Fibroblast of skin of back (primary cell): ENCODE measurements around the gene KCNQ4.

Source experiments
- DNase-seq: peaks from one replicate; pipeline ENCODE4 v3.0.0-alpha.2; 2013

Gene KCNQ4

DNA sequence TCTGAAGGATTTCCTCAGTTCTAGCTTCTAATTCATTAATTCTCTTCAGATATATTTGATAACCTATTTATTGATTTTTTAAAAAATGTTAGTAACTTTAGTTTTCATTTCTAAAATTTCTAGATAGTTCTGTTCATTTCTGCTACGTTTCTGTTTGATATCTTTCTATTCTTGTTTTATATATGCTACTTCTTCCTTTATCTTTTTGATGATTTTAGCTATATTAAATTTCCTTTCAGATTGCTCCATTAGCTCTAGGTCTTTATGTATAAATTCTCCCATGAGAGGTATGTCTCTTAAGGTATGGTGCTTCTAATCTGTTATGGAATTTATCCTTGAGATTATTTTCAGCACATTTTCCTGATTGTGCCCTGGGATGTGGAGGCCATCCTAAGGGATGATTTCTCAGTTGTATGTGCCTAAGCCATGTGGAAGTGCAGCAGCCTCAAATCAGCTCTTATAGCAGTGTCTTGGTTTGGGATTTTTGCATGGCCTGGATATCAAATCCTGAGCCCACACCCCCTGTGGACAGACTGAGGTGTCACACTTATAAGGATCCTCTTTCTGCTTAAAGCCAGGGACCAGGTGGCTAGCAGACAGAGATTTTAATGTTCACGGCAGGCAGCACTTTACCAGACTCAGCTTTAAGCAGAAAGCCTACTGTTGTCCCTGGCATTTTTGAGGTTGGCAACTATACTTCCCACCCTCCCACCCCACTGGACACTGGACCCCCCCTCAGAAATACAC, 6.2 kb upstream of the KCNQ4 start:
- no peak for DNase-seq

DNA sequence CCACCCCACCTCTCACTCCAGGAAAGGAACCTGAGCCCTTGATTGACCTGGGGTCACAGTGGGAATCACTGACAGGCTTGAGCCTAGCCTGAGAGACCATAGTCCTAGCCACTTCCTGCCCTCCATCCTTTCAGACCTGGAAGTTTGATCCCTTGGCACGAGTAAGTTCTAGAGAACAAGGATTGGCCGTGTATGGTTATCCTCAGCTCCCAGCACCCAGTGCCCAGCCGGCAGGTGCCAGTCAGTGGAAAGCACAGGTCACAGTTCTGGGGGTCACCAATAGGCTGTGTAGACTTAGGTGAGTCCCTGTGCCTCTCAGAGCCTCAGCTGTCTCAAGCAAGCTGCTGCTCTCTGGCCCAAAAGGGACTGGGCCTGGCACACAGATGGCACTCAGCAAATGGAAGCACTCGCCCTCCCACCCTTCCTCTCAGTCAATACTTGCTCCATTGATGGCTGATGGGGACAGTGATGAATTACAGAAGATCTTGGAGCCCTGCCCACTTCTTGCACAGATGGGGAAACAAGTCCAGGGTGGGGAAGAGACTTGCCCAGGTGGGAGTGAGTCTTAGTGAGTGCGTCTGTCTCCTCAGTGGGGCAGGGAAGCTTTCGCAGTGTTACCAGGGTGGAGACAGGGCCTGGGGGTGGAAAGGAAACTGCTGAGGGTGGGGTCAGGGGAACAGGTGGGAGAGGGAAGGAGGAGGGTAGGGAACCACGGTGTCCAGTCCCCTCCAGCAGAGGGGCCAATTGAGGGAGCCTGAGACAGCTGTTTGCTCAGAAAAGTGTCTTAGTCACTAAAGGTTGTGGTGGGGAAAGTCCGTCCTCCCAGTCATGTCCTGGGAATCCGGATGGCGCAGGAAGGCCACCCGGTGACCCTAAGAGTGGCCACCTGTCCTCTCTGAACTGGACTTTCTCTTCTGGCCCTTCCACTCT, 2.6 kb upstream of the KCNQ4 start:
- DNase-seq, result no peak

DNA sequence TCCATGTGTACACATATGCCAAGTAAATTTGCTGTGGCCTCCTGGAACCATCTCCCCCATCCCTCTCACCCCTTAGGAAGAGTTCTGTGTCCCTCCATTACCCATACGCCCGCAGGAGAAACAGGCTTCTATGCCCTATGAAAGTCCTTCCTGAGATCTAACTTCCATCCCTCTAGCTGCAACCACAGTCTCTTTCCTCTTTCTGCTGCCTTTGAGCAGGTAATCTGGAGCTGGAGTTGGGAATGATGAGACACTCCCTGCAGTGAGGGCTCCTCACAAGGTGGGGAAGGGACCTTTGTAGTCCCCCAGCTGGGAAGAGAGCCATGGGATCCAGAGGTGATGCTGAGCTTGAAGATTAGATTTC, 2.0 kb upstream of the KCNQ4 start:
- DNase-seq, result no peak

DNA sequence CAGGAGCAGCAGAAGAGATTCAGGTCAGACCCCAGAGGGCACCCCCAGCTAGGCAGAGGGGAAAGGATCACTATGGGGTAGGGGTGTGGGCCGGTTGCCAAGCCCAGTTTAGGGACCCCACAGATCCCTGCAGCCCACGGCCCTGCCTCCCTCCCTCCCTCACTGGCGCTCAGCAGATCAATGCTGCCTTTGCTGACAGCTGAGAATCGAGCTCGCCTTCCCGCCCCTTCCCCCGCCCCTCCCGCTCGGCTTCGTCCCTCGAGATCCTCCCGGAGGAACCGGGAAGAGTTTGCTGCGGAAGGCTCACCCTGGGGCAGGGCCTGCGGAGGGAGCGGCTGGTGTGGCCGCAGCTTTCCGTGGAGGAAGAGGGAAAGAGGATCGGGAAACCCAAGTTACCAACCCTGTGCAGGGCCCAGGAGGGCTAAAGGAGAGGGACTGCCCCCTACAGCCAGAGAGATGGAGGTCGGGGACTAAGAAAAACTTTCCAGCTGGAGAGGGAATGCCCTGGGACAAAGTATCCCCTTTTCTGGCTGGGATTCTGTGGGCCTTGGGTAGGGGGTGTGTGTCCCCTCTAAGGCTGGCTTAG, 1.1 kb upstream of the KCNQ4 start:
- no peak for DNase-seq

DNA sequence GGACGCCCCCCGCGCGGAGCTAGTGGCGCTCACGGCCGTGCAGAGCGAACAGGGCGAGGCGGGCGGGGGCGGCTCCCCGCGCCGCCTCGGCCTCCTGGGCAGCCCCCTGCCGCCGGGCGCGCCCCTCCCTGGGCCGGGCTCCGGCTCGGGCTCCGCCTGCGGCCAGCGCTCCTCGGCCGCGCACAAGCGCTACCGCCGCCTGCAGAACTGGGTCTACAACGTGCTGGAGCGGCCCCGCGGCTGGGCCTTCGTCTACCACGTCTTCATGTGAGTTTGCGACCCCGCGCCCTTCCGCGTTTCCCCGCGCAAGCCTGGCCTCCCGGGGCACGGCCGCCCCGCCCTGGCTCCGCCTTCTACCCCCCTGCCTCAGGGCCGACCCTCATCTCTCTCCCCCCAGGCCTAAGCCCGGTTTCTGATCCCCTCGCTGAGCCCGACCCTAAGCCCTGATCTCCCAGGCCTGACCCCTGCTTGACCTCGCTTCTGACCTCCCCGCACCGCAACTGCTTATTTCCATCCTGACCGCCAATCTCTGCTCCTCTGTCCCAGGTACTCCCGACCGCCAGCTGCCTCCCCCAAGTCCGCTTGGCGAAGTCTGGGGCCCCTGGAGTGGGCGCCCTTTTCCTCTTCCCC, 669 bp downstream of the KCNQ4 start:
- DNase-seq, result no peak

DNA sequence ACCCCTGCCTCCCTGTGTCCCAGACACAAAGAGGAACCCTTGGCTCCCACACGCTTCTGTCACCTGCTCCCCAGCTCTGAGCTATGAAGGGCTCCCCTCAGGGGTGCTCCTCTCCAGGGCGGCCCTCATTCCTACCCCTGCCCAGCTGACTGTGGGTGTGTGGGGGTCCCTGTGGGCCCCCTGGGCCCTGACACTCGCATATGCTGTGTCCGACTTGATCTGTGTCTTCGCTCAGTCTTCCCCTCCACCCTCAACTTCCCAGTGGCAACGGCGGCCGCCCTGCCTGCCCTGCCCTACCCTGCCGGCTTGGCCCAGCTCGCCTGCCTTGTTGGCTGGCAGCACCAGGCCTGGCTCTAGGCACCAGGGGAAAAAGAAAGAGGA, 1.2 kb downstream of the KCNQ4 start:
- no peak for DNase-seq

DNA sequence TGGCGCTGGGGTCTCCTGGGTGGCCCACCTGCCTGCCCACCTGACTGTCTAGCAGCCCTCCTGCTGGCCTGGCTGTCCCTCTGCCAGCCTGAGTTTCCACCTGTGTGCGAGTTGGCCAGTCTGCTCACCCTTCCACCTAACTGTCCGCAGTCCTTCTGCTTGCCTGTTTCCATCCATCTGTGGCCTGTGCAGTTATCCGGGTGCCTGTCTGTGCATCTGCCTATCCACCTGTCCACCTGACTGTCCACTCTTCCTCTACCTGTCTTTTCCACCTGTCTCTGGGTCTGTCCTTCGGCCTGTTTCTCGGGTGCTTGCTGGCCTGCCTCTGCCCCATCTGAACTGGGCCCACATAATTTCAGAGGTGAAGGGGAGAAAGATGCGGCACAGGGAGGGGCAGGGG, 1.9 kb downstream of the KCNQ4 start:
- DNase-seq, result no peak

DNA sequence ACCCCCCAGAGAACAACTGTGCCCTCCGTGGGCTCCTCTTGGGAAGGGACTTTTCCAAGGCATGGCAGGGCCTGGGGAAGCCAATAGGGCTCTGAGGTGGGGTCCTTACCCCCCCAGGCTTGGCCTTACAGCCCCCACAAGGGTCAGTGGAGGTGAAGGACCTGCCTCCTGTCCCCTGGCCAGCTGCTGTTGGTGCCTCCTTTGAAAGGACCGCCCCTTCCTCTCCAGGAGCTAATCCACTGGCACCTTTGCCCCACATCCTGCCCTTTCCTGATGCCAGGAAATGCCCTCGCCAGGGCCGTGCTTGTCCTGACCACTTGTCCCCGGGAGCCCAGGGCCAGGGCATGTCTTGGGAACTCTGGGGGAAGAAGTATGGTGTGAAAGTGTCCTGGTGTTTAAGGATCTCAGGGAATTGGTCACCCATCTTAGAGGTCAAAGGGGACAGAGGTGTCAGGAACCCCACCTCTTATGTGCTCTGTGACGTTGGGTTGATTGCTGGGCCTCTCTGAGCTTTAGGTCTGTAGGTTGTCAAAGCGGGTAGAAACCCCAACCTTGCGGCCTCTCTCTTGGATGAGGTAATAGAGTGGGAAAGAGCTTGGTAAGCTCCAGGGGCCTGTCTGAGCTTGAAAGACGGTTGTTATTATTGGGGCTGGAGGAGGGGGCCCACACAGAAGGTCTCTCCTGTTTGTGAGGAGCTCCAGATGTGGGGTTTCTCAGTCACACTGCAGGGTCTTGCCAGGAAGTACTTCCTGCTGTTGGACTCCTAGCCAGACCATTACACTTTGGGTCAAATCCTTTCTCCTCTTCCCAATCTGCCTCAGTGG, 2.8 kb downstream of the KCNQ4 start:
- DNase-seq, result no peak

DNA sequence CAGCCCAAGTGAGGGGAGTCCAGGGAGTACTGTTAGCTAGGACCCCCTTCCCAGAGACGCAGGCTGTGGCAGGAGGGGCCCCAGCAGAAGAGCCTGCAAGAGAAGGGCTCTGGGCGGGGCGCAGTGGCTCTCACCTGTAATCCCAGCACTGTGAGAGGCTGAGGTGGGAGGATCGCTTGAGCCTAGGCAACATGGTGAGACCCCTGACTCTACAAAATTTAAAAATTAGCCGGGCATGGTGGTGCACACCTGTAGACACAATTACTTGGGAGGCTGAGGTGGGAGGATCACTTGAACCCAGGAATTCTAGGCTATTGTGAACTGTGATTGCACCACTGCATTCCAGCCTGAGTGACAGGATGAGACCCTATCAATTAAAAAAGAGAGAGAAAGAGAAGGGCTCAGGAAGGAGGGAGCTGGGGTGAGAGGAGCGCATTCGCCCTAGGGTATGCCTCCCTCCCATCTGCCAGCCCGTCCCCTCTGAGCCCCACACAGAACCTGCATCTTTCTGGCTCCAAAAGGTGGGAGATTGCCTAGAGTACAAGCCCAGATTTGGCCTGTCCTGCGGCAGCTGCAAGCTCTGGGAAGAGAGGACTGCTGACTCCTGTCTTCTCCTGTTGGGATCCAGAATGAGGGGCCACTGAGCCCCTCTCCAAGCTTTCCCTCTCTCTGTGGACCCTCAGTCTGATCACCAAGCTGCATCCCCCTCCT, 3.6 kb downstream of the KCNQ4 start:
- DNase-seq, result no peak

DNA sequence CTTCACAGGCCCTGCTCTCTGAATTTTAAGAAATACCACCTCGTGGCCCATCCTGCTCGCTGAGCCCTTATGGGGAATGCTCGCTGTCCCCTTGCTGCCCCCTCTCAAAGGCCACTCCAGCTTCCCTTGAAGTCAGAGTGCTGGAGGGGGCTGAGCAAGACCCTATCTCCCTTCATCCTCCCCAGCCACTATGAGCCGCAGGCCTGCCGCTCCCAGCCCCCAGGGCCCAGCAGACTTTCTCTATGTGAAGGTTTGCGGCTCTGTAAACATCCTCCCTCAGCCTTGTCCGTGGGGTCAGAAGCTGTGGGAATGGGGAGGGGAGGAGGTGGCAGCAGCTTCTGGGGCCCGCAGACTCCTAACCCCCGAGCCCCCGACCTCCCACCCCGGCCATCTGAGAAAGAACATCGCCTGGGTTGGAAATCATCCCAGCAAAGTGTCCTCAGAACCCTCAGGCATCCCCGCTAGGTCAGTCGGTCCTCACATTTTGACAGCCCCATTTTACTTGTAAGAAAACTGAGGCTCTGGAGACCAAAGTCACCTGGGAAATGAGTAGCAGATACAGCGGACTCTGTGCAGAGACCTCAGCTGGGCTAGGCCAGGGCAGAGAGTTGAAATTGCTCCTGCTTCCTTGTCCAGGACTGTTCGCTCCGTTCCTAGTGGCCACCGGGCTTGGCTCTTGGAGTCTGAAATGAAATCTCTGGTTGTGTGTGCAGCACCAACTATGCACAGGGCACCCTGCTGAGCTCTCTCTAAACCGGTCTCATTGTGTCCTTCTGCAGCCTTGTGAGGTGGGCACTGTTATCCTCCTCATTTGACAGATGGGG, 4.4 kb downstream of the KCNQ4 start:
- no peak for DNase-seq

DNA sequence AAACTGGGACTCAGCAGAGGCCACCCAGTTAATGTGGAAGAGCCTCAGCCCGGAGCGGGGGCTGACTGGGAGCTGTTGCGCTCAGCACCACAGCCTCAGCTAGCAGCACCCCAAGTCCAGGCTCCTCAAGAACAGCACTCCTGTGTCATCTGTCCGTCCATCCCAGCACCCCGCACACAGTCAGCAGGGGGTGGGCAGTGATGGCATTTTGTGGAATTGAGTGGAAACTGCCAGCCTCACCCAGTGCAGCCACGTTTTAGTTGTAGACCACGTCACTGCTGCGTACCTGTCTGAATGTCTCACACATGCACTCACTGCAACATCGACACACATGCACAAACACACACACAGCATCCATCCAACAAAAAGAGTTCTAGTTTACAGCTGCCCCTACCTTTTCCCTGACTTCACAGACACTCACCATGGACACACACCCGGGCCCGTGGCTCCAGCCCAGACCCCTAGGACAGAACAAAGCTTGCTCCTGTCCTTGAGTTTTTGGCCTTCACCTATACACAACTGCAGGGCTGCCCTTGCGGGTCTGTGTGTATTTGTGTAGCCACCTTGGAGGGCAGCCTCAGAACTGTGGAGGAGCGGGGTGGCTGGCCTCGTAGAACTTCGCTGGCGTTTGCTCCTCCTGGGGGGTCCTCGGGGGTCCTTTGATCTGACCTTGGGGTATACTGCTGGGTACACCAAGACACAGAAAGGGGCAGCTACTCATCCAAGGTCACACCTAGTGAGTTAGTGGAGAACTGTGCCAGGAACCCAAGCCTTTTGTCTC, 5.2 kb downstream of the KCNQ4 start:
- DNase-seq, result no peak

DNA sequence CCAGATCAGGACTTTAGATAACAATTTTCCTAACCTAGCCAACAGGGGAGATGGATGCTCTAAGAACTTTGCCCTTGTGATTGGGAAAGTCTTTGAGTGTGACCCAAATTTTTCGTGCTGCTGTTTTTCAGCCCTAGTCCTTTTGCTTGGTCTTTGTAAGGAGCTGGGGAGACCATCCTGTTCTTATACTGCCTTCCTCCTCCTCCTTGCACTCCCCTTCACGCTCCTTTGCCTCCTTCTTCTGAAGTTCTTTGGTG, 5.7 kb downstream of the KCNQ4 start:
- DNase-seq, result no peak

DNA sequence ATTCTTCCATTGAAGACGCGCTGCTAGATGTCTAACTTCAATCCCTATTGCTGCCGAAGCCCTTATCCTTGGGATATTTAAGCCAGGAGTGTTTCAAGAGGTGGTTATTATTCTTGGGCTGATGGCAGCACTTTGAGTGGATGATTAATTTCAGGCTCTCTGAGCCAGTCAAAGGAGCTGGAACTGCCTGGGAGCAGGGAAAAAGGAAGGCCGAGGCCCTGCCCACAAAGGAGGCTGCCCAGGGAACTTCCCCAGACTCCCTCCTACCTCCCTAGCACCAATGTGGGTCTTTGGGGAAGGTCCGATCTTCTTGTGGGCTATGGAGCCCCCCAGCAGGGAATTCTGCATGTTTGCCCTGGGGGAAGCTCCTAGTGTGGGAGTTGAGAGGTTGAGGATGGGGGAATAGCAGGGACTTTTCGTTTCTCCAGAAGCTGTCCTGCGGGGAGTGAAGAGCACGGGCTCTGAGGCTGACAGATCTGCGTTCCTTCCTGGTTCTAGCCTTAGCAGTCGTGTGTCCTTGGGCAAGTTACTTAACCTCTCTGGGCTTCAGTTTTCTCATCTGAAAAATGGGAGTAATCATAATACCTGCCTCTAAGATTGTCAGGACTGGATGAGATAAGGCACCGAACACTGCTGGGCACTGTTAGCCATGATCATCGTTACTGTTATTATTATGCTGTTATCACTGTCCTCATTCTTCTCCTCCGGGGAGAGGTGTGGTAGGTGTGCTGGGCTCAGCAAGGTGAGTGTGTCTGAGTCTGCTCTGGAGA, 6.3 kb downstream of the KCNQ4 start:
- no peak for DNase-seq

DNA sequence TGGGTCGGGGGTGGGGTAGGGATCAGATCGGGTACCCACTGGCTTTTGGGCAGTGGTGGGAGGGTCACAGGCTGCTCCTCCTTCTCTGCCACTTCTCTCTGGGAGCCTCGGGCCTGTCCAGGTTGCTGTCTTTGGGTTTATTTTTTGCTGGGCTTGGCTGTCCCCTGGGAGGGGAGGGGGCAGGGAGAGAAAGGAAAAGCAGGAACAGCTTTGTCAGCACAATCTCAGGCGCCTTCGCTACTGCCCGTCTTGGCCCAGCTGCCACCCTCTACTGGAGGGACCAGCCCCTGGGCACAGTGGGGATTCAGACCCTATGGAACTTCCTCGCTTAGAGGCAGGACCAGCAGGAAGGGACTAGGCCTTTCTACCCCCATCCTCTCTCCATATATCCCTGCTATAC, 8.4 kb downstream of the KCNQ4 start:
- no peak for DNase-seq

DNA sequence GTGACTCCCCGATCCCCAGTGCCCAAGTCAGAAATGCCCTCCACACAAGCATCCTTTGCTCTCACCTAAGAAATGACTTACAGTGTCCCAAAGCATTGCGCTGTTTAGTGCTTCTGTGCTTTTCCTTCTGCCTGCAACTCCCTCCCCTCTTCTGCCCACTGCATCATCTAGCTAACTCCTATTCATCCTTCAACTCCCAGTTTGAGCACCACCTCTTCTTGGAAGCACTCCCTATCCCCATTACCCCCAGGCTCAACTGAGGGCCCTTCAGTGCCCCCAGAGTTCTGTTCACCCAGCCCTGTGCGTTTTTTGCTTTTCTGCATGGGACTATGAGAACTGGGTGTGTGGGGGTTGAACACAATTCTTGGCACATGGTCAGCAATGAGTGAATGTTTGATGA, 10.0 kb downstream of the KCNQ4 start:
- DNase-seq, result no peak

DNA sequence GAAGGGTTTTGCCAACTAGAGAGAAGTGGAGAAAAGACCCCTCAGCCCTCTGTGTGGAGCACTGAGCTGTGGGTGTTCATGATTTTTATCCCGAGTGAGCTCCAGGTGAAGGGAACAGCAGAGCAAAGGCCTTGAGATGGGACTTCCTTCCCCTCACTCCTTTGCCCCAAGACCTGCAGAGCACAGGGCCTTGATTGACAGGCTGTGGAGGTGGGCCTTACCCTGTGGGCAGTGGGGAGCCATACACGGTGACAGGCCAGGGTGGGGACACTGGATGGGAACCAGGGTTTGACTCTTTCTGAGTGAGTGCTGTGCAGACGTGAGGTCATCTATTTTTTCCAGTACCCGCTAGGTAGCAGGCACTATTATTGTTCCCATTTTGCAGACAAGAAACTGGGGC, 10.5 kb downstream of the KCNQ4 start:
- no peak for DNase-seq

DNA sequence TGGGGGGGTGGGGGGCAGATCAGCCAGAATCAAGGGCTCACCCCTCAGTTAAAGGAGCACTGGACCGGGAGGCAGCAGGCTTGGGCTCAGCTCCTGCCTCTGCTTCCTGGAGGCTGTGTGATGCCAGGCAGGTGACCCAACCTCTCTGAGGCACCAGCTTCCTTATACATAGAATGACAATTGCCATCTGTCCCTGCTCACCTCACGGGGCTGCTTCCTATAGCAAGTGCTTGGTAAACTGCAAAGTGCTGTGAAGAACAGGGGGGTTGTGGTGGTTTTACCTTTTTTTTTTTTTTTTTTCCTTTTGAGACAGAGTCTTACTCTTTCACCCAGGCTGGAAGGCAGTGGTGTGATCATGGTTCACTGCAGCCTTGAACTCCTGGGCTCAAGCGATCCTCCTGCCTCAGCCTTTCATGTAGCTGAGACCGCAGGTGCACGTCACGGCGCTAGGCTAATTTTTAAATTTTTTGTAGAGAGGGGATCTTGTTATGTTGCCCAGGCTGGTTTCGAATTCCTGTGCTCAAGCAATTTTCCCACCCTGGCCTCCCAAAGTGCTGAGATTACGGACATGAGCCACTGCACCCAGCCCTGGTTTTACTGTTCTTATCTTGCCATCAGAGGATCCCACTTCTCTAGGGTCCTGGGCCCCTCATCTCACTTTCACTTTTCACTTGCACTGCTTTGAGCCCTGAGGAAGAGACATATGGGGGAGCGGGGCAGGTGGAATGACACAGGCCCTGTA, 11.6 kb downstream of the KCNQ4 start:
- DNase-seq, result no peak

DNA sequence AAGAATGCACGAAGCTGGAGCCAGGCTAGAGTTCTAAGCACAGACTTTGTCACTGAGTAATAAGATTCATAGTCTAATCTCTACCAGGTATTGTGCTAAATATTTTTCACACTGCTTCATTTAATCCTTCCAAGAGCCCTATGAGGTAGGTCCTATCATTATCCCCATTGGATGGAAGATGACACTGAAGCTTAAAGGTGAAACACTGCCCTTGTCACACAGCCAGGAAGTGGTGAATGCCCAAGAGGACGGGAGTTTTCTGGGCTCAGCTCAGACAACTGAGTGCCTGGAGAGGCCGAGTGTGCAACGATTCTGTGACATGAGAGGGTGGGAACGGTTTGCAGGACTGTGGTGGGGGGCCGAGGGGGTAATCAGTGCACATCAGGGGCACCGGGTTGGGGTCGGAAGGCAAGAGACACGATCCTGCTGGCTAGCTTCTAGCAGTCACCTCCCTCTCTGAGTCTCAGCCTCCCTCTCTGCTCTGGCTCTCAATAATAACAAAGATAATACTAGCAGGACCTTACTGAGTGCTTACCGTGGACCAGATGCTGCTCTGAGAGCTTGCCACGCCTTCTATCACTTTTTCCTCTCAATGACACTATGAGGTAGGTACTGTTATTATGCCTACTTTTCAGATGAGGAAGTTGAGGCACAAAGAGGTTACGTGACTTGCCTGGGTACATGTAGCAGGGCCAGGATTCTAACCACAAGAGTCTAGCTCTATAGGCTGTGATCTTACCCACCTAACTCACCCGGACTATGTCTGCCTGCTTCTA, 12.4 kb downstream of the KCNQ4 start:
- DNase-seq, result no peak
